Caco-2 (cell line): ENCODE data around the gene ZEB2. TPM values are rescaled to one million over a fixed set of nuclear protein-coding genes. Genes with fewer than 3 reads are reported as not detected.

Source experiments
- BruUV-seq: library from RNA; stranded (reverse); fragments of 400-500 nt; replicated peaks from 2 replicates; lab custom pipeline; 2021; lab: Mats Ljungman, UMichigan
- CTCF ChIA-PET: fragments of 300-600 bp; sonication (Branson Sonifier 250); formaldehyde crosslinking; loops from one replicate; lab custom pipeline; 2022; ENCODE audit warnings: antibody characterized with exemption; lab: Charles Lee
- POLR2A ChIA-PET: fragments of 300-600 bp; sonication (Branson Sonifier 250); formaldehyde crosslinking; loops from one replicate; lab custom pipeline; 2022; ENCODE audit warnings: antibody characterized with exemption; lab: Charles Lee
- DNase-seq, 2 experiments: peaks; one replicate each; pipeline versions ENCODE4 v3.0.0 to v3.0.0-alpha.2; 2020 to 2022
- H3K27me3 ChIP-seq: replicated peaks from 2 replicates; pipeline ENCODE4 v1.6.0; 2011; ENCODE audit warnings: low read length; ENCODE audit not compliant: control insufficient read depth, insufficient read depth
- H3K36me3 ChIP-seq: 2 replicates; pipeline ENCODE4 v1.5.1; 2011; ENCODE audit warnings: low read length; ENCODE audit not compliant: control insufficient read depth, insufficient read depth
- H3K4me1 ChIP-seq: fragments of 250-450 bp; sonication (Bioruptor Pico); 2 replicates; pipeline ENCODE4 v1.5.1; 2020; ENCODE audit warnings: mild to moderate bottlenecking
- H3K4me3 ChIP-seq: 2 replicates; pipeline ENCODE4 v1.5.1; 2011; ENCODE audit warnings: low read depth, mild to moderate bottlenecking, control low read depth, low read length
- H3K9me3 ChIP-seq: fragments of 250-450 bp; sonication (Bioruptor Pico); 2 replicates; pipeline ENCODE4 v1.5.1; 2020; ENCODE audit warnings: mild to moderate bottlenecking, moderate library complexity
- H3K27ac Mint-ChIP-seq: one replicate; pipeline ENCODE4 v1.8.0; 2022; ENCODE audit warnings: mixed read lengths; ENCODE audit not compliant: unreplicated experiment
- H3K27me3 Mint-ChIP-seq: one replicate; pipeline ENCODE4 v1.8.0; 2022; ENCODE audit warnings: mixed read lengths; ENCODE audit not compliant: insufficient read depth, unreplicated experiment
- H3K36me3 Mint-ChIP-seq: one replicate; pipeline ENCODE4 v1.8.0; 2022; ENCODE audit warnings: mild to moderate bottlenecking, mixed read lengths; ENCODE audit not compliant: insufficient read depth, unreplicated experiment
- H3K4me1 Mint-ChIP-seq: one replicate; pipeline ENCODE4 v1.8.0; 2022; ENCODE audit warnings: low read depth, mixed read lengths; ENCODE audit not compliant: unreplicated experiment
- H3K4me3 Mint-ChIP-seq: one replicate; pipeline ENCODE4 v1.8.0; 2022; ENCODE audit warnings: mild to moderate bottlenecking, moderate library complexity, mixed read lengths; ENCODE audit not compliant: unreplicated experiment
- H3K9me3 Mint-ChIP-seq: one replicate; pipeline ENCODE4 v1.8.0; 2022; ENCODE audit warnings: mixed read lengths; ENCODE audit not compliant: unreplicated experiment
- intact Hi-C: fragments of 100-400 bp; cut with micrococcal nuclease; formaldehyde crosslinking; loops from one replicate; pipeline ENCODE4 v1.10.0; 2022; ENCODE audit not compliant: unreplicated experiment
- total RNA-seq: library from RNA; stranded (reverse); gene quantifications from 2 replicates; pipeline ENCODE4 v1.2.3, GENCODE V29; 2022
- TF ChIP-seq, protein P1 (sequence below), 2 experiments: fragments of 200-600 bp in 1 of 2; IDR thresholded peaks; 1 replicate in 1 of 2; 2 replicates in 1 of 2; pipeline versions ENCODE4 v1.5.1 to v1.8.0; 2011 to 2022; ENCODE audit warnings: antibody characterized with exemption in 1 of 2, control low read depth in 1 of 2, inconsistent platforms in 1 of 2, low read depth in 1 of 2, low read length in 1 of 2, mild to moderate bottlenecking in 1 of 2, moderate library complexity in 1 of 2; ENCODE audit not compliant: insufficient read depth in 1 of 2, severe bottlenecking in 1 of 2, unreplicated experiment in 1 of 2

The ZEB2 gene
- total RNA-seq, 1 experiment from 2014 or later = not detected

DNA sequence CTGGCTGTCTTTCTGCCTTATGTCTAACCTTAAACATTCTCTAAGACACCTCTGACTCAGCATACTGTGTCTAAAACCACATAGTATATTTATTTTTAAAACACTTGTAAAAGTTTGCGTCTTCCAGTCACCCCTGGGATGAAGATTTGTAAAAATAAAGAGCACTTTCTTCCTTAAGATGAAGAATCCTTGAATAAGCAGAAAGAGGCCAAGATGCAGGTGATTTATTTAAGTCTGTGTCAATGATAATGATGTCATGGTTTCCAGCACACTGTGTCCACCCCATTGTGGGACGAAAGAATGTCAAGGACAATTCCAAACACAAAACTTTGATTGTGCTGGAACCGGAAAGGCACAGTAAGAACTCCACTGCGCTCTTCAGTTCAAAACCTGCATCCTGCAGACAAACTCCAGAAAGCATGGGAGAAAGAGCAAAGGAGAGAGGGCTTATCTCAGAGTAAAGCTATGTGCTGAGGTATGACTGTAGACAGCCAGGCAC, 92.9 kb downstream of the ZEB2 start:
- Histone ChIP-seq H3K4me1 (no peaks in the 10 kb centered on the region), H3K4me3 (no peak overlapping the region), H3K9me3 (no peaks in the 10 kb centered on the region), H3K36me3 (no peaks in the 10 kb centered on the region), H3K27me3 (no peaks in the 10 kb centered on the region)
- Mint-ChIP-seq H3K4me1 (no peaks in the 10 kb centered on the region), H3K27me3 (peaks cover 19% of the 10 kb centered on the region), H3K4me3 (no peak overlapping the region), H3K9me3 (no peaks in the 10 kb centered on the region), H3K36me3 (no peaks in the 10 kb centered on the region), H3K27ac (no peak overlapping the region)
- intact Hi-C loops = no loop called here
- BruUV-seq = no TSS peak
- no peak for DNase-seq
- TF ChIP-seq, protein P1, sequence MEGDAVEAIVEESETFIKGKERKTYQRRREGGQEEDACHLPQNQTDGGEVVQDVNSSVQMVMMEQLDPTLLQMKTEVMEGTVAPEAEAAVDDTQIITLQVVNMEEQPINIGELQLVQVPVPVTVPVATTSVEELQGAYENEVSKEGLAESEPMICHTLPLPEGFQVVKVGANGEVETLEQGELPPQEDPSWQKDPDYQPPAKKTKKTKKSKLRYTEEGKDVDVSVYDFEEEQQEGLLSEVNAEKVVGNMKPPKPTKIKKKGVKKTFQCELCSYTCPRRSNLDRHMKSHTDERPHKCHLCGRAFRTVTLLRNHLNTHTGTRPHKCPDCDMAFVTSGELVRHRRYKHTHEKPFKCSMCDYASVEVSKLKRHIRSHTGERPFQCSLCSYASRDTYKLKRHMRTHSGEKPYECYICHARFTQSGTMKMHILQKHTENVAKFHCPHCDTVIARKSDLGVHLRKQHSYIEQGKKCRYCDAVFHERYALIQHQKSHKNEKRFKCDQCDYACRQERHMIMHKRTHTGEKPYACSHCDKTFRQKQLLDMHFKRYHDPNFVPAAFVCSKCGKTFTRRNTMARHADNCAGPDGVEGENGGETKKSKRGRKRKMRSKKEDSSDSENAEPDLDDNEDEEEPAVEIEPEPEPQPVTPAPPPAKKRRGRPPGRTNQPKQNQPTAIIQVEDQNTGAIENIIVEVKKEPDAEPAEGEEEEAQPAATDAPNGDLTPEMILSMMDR (IDR thresholded peaks at IDR 0.05; ENCODE audit: insufficient read depth in 1 of 2, low read depth in 1 of 2, low read length in 1 of 2, severe bottlenecking in 1 of 2, unreplicated experiment in 1 of 2) = no peak
- ChIA-PET POLR2A (no interaction called here), CTCF (no interaction called here)

DNA sequence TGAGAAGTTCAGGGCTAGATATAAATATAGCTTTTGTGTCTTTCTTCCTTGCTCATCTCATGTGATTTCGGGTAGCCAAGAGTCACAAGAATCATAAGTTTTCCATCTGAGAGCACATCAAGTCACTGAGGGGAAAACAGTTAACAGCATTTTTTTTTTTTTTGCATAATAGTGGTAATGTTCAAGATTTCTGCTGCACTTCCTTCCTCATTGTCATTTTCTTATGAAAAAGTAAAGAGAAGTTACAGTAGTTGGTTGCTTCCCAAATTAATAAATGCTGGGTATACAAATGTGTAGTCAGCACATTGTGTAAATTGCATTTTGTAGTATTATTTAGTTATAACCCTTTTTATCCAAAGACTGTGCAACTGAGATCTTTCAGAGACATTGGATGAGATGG, 93.6 kb downstream of the ZEB2 start:
- TF ChIP-seq, protein P1 (IDR thresholded peaks at IDR 0.05; ENCODE audit: insufficient read depth in 1 of 2, low read depth in 1 of 2, low read length in 1 of 2, severe bottlenecking in 1 of 2, unreplicated experiment in 1 of 2) = no peak
- intact Hi-C loops = no loop called here
- Histone ChIP-seq H3K4me1 (no peaks in the 10 kb centered on the region), H3K4me3 (no peak overlapping the region), H3K27me3 (no peaks in the 10 kb centered on the region), H3K9me3 (no peaks in the 10 kb centered on the region), H3K36me3 (no peaks in the 10 kb centered on the region)
- POLR2A ChIA-PET = no interaction called here
- CTCF ChIA-PET = no interaction called here
- Mint-ChIP-seq H3K27me3 (peaks cover 19% of the 10 kb centered on the region), H3K4me3 (no peak overlapping the region), H3K27ac (no peak overlapping the region), H3K4me1 (no peaks in the 10 kb centered on the region), H3K36me3 (no peaks in the 10 kb centered on the region), H3K9me3 (no peaks in the 10 kb centered on the region)
- no peak for DNase-seq
- BruUV-seq = no TSS peak

DNA sequence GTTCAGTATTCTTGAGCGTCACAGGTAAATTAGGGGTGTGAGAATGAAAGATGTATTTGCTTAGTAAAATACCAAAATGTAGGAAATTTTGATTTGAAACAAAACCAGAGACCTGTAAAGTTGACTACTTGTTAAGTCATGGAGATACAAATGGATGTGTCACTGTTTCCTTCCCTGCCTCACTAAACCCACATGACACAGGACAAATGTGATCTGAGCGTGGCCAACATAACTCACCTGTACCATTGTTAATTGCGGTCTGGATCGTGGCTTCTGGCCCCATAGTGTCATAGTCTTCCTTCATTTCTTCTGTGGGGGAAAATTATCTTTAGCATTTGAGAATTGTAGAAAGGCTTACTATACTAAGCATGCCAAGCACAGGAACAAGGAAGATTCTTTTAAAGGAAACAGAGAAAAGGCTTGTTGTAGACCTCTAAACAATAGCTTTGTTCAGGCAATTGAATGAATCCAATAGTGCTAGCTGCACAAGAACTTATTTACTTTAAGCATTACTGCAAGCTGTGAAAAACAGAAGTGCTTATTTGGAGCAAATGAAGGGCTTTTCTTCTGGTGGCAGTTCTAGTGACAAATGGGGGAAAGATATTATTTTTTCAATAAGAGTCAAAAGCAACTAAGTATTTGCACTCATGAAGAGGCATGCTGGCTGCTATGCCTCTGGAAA, 95.2 kb downstream of the ZEB2 start:
- no peaks in the 10 kb centered on the region for H3K4me1 ChIP-seq
- no peak overlapping the region for H3K27ac Mint-ChIP-seq
- intact Hi-C loops = no loop called here
- no peaks in the 10 kb centered on the region for H3K36me3 ChIP-seq
- POLR2A ChIA-PET = no interaction called here
- H3K27me3 Mint-ChIP-seq = peaks cover 24% of the 10 kb centered on the region
- H3K4me3 ChIP-seq = no peak overlapping the region
- no peaks in the 10 kb centered on the region for H3K36me3 Mint-ChIP-seq
- DNase-seq = no peak
- TF ChIP-seq, protein P1 (IDR thresholded peaks at IDR 0.05; ENCODE audit: insufficient read depth in 1 of 2, low read depth in 1 of 2, low read length in 1 of 2, severe bottlenecking in 1 of 2, unreplicated experiment in 1 of 2) = no peak
- H3K9me3 ChIP-seq = no peaks in the 10 kb centered on the region
- no peaks in the 10 kb centered on the region for H3K27me3 ChIP-seq
- BruUV-seq = no TSS peak
- no peak overlapping the region for H3K4me3 Mint-ChIP-seq
- CTCF ChIA-PET = no interaction called here
- no peaks in the 10 kb centered on the region for H3K9me3 Mint-ChIP-seq
- no peaks in the 10 kb centered on the region for H3K4me1 Mint-ChIP-seq
